Measurements from ENCODE around the gene ACACB. TPM values are rescaled to one million over a fixed set of nuclear protein-coding genes. Genes with fewer than 3 reads are reported as not detected.

ACACB gene
- total and polyA plus RNA-seq, 2 donors (not counting 3 experiments of a cell fraction or from before 2014, with no cell fraction given): 1.3 to 5.7 TPM

- CTCF ChIA-PET: no interaction called here
- no peaks in the 10 kb centered on the region for H3K9me3 ChIP-seq (replicated peaks; ENCODE audit: control insufficient read depth, insufficient read depth, low read length)
Measured at GRCh38 chr12:109288571-109288970, 172.2 kb downstream of the ACACB start.

GRCh38 chr12:109289004-109289403 lies 172.6 kb downstream of the ACACB start:
- Histone ChIP-seq H3K27ac (ENCODE audit: insufficient read depth, low read depth, low read length) (no peak overlapping the region), H4K20me1 (replicated peaks; ENCODE audit: control insufficient read depth, extremely low read depth, insufficient read depth, low read length) (no peaks in the 10 kb centered on the region), H2AFZ (ENCODE audit: low read depth, low read length) (no peak overlapping the region), H3K9ac (replicated peaks; ENCODE audit: extremely low read depth, insufficient read depth, low read length) (no peak overlapping the region), H3K9me1 (replicated peaks; ENCODE audit: control insufficient read depth, extremely low read depth, insufficient read depth, low read length) (no peaks in the 10 kb centered on the region), H3K4me3 (replicated peaks in 1 of 3; ENCODE audit: insufficient read depth in 1 of 3, low read depth in 1 of 3, low read length in 3 of 3) (no peak overlapping the region), H3K9me3 (replicated peaks; ENCODE audit: control insufficient read depth, insufficient read depth, low read length) (no peaks in the 10 kb centered on the region), H3K27me3 (ENCODE audit: control insufficient read depth in 2 of 2, insufficient read depth in 2 of 2, low read length in 2 of 2) (peaks cover 3 to 7% of the 10 kb centered on the region in 2 experiments), H3K36me3 (ENCODE audit: control insufficient read depth in 2 of 2, extremely low read depth in 1 of 2, insufficient read depth in 2 of 2, low read length in 2 of 2) (no peaks in the 10 kb centered on the region), H3K79me2 (ENCODE audit: control insufficient read depth, insufficient read depth, low read length) (no peaks in the 10 kb centered on the region), H3K4me1 (ENCODE audit: control insufficient read depth, extremely low read depth, insufficient read depth, low read length) (no peaks in the 10 kb centered on the region), H3K4me2 (ENCODE audit: insufficient read depth, low read length) (no peak overlapping the region)
- BruUV-seq (replicated peaks): no TSS peak
- TF ChIP-seq POLR2AphosphoS5 (IDR thresholded peaks at IDR 0.05; ENCODE audit: insufficient read depth, low read depth, low read length) (no peak), CTCF (IDR thresholded peaks at IDR 0.05; ENCODE audit: extremely low read depth in 1 of 2, insufficient read depth in 1 of 2, low read depth in 1 of 2, low read length in 2 of 2) (no peak), GATA2 (IDR thresholded peaks at IDR 0.05; ENCODE audit: insufficient read depth, insufficient read length, low read depth, low read length) (no peak), EZH2 (IDR thresholded peaks at IDR 0.05; ENCODE audit: borderline replicate concordance, low read depth, low read length, severe bottlenecking) (no peak), MAX (IDR thresholded peaks at IDR 0.05; ENCODE audit: insufficient read depth, insufficient read length) (no peak), FOS (IDR thresholded peaks at IDR 0.05; ENCODE audit: borderline replicate concordance, insufficient read depth, low read length) (no peak), JUN (IDR thresholded peaks at IDR 0.05; ENCODE audit: borderline replicate concordance, insufficient read depth, insufficient read length, low read depth) (no peak), MYC (IDR thresholded peaks at IDR 0.05; ENCODE audit: low read depth, low read length) (no peak), POLR2A (IDR thresholded peaks at IDR 0.05; ENCODE audit: low read depth, low read length) (no peak)
- dilution Hi-C loops (cut with MboI; ENCODE audit: extremely low pct_ligation_motif_present, low sequenced_read_pairs): no loop called here
- DNase-seq (ENCODE audit: low read depth, low spot score): no peak
- CTCF ChIA-PET: no interaction called here
- POLR2A ChIA-PET: no interaction called here
- intact Hi-C loops (cut with micrococcal nuclease): no loop called here
- FAIRE-seq: no peak

More at GRCh38 chr12:109288571-109288970, 172.2 kb downstream of the ACACB start:
- Histone ChIP-seq H3K4me2 (ENCODE audit: insufficient read depth, low read length) (no peak overlapping the region), H3K79me2 (ENCODE audit: control insufficient read depth, insufficient read depth, low read length) (no peaks in the 10 kb centered on the region), H3K27me3 (ENCODE audit: control insufficient read depth in 2 of 2, insufficient read depth in 2 of 2, low read length in 2 of 2) (peaks cover 3 to 7% of the 10 kb centered on the region in 2 experiments), H3K9ac (replicated peaks; ENCODE audit: extremely low read depth, insufficient read depth, low read length) (no peak overlapping the region), H4K20me1 (replicated peaks; ENCODE audit: control insufficient read depth, extremely low read depth, insufficient read depth, low read length) (no peaks in the 10 kb centered on the region), H3K4me1 (ENCODE audit: control insufficient read depth, extremely low read depth, insufficient read depth, low read length) (no peaks in the 10 kb centered on the region), H3K27ac (ENCODE audit: insufficient read depth, low read depth, low read length) (no peak overlapping the region), H2AFZ (ENCODE audit: low read depth, low read length) (no peak overlapping the region), H3K4me3 (replicated peaks in 1 of 3; ENCODE audit: insufficient read depth in 1 of 3, low read depth in 1 of 3, low read length in 3 of 3) (no peak overlapping the region), H3K36me3 (ENCODE audit: control insufficient read depth in 2 of 2, extremely low read depth in 1 of 2, insufficient read depth in 2 of 2, low read length in 2 of 2) (no peaks in the 10 kb centered on the region), H3K9me1 (replicated peaks; ENCODE audit: control insufficient read depth, extremely low read depth, insufficient read depth, low read length) (no peaks in the 10 kb centered on the region)
- dilution Hi-C loops (cut with MboI; ENCODE audit: extremely low pct_ligation_motif_present, low sequenced_read_pairs) (no loop called here), intact Hi-C loops (cut with micrococcal nuclease) (no loop called here)
- POLR2A ChIA-PET: no interaction called here
- FAIRE-seq (no peak), DNase-seq (ENCODE audit: low read depth, low spot score) (no peak)
- no TSS peak for BruUV-seq (replicated peaks)
- no peak for TF ChIP-seq POLR2A (IDR thresholded peaks at IDR 0.05; ENCODE audit: low read depth, low read length)
- no peak for TF ChIP-seq FOS (IDR thresholded peaks at IDR 0.05; ENCODE audit: borderline replicate concordance, insufficient read depth, low read length)
- TF ChIP-seq EZH2 (IDR thresholded peaks at IDR 0.05; ENCODE audit: borderline replicate concordance, low read depth, low read length, severe bottlenecking): no peak
- no peak for TF ChIP-seq POLR2AphosphoS5 (IDR thresholded peaks at IDR 0.05; ENCODE audit: insufficient read depth, low read depth, low read length)

All from endothelial cell of umbilical vein (primary cell).